AG04449 (cell line): ENCODE data around the gene PIP5K1C.

Experiments
- CTCF ChIA-PET: fragments of 350-600 bp; formaldehyde crosslinking; extraction: SDS; loops from one replicate; lab custom pipeline; 2021; ENCODE audit warnings: antibody characterized with exemption; lab: Yijun Ruan, JAX
- POLR2A ChIA-PET: fragments of 400-600, 350-600 bp; formaldehyde crosslinking; extraction: SDS; loops from one replicate; lab custom pipeline; 2020; ENCODE audit warnings: antibody characterized with exemption, inconsistent platforms; lab: Yijun Ruan, JAX
- DNase-seq: peaks from one replicate; pipeline ENCODE4 v3.0.0-alpha.2; 2010; ENCODE audit warnings: low read depth, low spot score
- H3K4me3 ChIP-seq: 2 replicates; pipeline ENCODE4 v1.5.1; 2011; ENCODE audit warnings: low read depth, mild to moderate bottlenecking, control low read depth, low read length
- TF ChIP-seq, protein P1 (sequence below): IDR thresholded peaks from one replicate; pipeline ENCODE4 v1.5.1; 2011; ENCODE audit warnings: mild to moderate bottlenecking, moderate library complexity, low read length, control low read depth, inconsistent platforms; ENCODE audit not compliant: insufficient read depth; ENCODE audit errors: missing control alignments

Gene PIP5K1C

DNA sequence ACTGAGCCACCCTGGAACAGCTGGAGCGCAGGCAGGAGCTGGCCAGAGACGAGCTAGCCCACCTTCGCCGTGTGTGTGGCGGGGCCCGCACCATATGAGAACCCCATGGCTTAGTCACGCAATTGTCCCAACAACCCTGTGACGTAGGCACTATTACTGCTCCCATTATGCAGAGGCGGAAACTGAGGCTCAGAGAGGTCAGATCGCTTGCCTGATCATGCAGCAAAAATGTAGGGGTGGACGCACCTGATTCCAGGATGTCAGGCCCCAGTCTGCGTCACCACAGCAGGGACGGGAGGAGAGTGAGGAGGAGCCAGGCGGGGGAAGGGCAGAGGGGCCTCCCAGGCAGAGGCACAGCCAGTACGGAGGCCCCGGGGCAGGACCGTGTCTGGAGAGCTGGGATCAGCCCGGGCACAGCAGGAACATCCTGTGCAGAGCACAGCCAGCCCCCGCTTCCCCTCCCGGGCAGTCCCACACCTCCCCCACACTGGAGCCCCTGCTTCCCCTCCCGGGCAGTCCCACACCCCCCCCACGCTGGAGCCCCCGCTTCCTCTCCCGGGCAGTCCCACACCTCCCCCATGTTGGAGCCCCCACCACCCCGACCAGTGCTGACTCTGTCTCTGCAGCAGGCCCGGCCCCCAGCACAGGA, 16.7 kb downstream of the PIP5K1C start:
- POLR2A ChIA-PET: no interaction called here
- TF ChIP-seq, protein P1, sequence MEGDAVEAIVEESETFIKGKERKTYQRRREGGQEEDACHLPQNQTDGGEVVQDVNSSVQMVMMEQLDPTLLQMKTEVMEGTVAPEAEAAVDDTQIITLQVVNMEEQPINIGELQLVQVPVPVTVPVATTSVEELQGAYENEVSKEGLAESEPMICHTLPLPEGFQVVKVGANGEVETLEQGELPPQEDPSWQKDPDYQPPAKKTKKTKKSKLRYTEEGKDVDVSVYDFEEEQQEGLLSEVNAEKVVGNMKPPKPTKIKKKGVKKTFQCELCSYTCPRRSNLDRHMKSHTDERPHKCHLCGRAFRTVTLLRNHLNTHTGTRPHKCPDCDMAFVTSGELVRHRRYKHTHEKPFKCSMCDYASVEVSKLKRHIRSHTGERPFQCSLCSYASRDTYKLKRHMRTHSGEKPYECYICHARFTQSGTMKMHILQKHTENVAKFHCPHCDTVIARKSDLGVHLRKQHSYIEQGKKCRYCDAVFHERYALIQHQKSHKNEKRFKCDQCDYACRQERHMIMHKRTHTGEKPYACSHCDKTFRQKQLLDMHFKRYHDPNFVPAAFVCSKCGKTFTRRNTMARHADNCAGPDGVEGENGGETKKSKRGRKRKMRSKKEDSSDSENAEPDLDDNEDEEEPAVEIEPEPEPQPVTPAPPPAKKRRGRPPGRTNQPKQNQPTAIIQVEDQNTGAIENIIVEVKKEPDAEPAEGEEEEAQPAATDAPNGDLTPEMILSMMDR: no peak
- CTCF ChIA-PET: no interaction called here
- no peak overlapping the region for H3K4me3 ChIP-seq
- no peak for DNase-seq

GRCh38 chr19:3682741-3683404, 17.4 kb downstream of the PIP5K1C start:
- POLR2A ChIA-PET: no interaction called here
- TF ChIP-seq, protein P1: no peak
- no peak overlapping the region for H3K4me3 ChIP-seq
- no peak for DNase-seq
- CTCF ChIA-PET: interaction anchor here (0.8 to 1.0 kb wide), 2 partner anchors 16 to 19 kb away, joined by 3 to 5 read pairs; no protein-coding TSS in a partner anchor

GRCh38 chr19:3682286-3682685, 18.0 kb downstream of the PIP5K1C start:
- no peak for DNase-seq
- ChIA-PET POLR2A (no interaction called here), CTCF (interaction anchor here (0.8 to 1.0 kb wide), 2 partner anchors 16 to 20 kb away, joined by 3 to 5 read pairs; no protein-coding TSS in a partner anchor)
- no peak overlapping the region for H3K4me3 ChIP-seq
- TF ChIP-seq, protein P1: no peak

GRCh38 chr19:3680939-3681338, 19.3 kb downstream of the PIP5K1C start:
- POLR2A ChIA-PET: no interaction called here
- no peak overlapping the region for H3K4me3 ChIP-seq
- no peak for DNase-seq
- CTCF ChIA-PET: no interaction called here
- TF ChIP-seq, protein P1: no peak

GRCh38 chr19:3679581-3679980, 20.7 kb downstream of the PIP5K1C start:
- CTCF ChIA-PET: no interaction called here
- H3K4me3 ChIP-seq: no peak overlapping the region
- POLR2A ChIA-PET: no interaction called here
- no peak for DNase-seq
- TF ChIP-seq, protein P1: no peak

GRCh38 chr19:3679138-3679537, 21.1 kb downstream of the PIP5K1C start:
- POLR2A ChIA-PET: no interaction called here
- no peak for DNase-seq
- TF ChIP-seq, protein P1: no peak
- CTCF ChIA-PET: no interaction called here
- no peak overlapping the region for H3K4me3 ChIP-seq
